K562 (cell line): ENCODE measurements around the gene RBPMS2. TPM values are rescaled to one million over a fixed set of nuclear protein-coding genes. Genes with fewer than 3 reads are reported as not detected.
A peak's percentile ranks its signal among the peaks of the same experiment; 100 is the strongest.

Experiments used
- ATF1 ChIP-seq, 2 experiments: fragments of 450-650 bp in 1 of 2; IDR thresholded peaks; 2 replicates each; pipeline ENCODE4 v1.6.1; 2016; ENCODE audit warnings: missing compliant biosample characterization in 1 of 2, missing genetic modification characterization in 1 of 2
- CEBPG ChIP-seq, 3 experiments: fragments of 200-800 bp in 1 of 3; sonication (Bioruptor generic) in 1 of 3; sonication (generic) in 1 of 3; formaldehyde crosslinking in 1 of 3; IDR thresholded peaks in 2 of 3; conservative IDR thresholded peaks in 1 of 3; 2 replicates each; pipeline versions ENCODE4 v1.6.1 to v1.8.0; 2016 to 2022; ENCODE audit warnings: missing compliant biosample characterization in 2 of 3, missing genetic modification characterization in 2 of 3, mild to moderate bottlenecking in 1 of 3, missing genetic modification reagents in 1 of 3
- CXXC5 ChIP-seq: fragments of 250-450 bp; sonication (Bioruptor Pico); IDR thresholded peaks from 2 replicates; pipeline ENCODE4 v1.8.0; 2022; ENCODE audit warnings: inconsistent platforms, mild to moderate bottlenecking, moderate library complexity
- GATAD2B ChIP-seq: fragments of 450-650 bp; IDR thresholded peaks from 2 replicates; pipeline ENCODE4 v1.6.1; 2017; ENCODE audit warnings: mild to moderate bottlenecking, borderline replicate concordance
- HDAC2 ChIP-seq: fragments of 450-650 bp; IDR thresholded peaks from 2 replicates; pipeline ENCODE4 v1.6.1; 2016; ENCODE audit warnings: mild to moderate bottlenecking
- HEY1 ChIP-seq: fragments of 250-450 bp; sonication (Bioruptor Pico); IDR thresholded peaks from 2 replicates; pipeline ENCODE4 v1.5.0; 2020; ENCODE audit warnings: mild to moderate bottlenecking, moderate library complexity, borderline replicate concordance
- HLTF ChIP-seq: fragments of 450-650 bp; IDR thresholded peaks from 2 replicates; pipeline ENCODE4 v1.6.1; 2016
- HMG20B ChIP-seq: fragments of 250-450 bp; sonication (Bioruptor Pico); IDR thresholded peaks from 2 replicates; pipeline ENCODE4 v1.5.0; 2021; ENCODE audit warnings: mild to moderate bottlenecking
- HSF4 ChIP-seq: fragments of 250-450 bp; sonication (Bioruptor Pico); IDR thresholded peaks from 2 replicates; pipeline ENCODE4 v2.1.2; 2022; ENCODE audit warnings: mild to moderate bottlenecking, moderate library complexity, borderline replicate concordance
- KLF13 ChIP-seq: fragments of 450-650 bp; IDR thresholded peaks from 2 replicates; pipeline ENCODE4 v1.6.1; 2016; ENCODE audit warnings: missing genetic modification characterization, low read depth, mild to moderate bottlenecking, missing compliant biosample characterization, moderate library complexity, borderline replicate concordance
- MLLT1 ChIP-seq, 2 experiments: fragments of 450-650 bp; IDR thresholded peaks; 2 replicates each; pipeline ENCODE4 v1.6.1; 2016
- MYBL2 ChIP-seq, 2 experiments: fragments of 450-650 bp in 1 of 2; sonication (generic) in 1 of 2; formaldehyde crosslinking in 1 of 2; IDR thresholded peaks; 2 replicates each; pipeline versions ENCODE4 v1.6.1 to v1.8.1; 2017 to 2022; ENCODE audit warnings: borderline replicate concordance in 1 of 2, inconsistent platforms in 1 of 2, low read depth in 1 of 2, mild to moderate bottlenecking in 1 of 2, missing genetic modification reagents in 1 of 2, moderate library complexity in 1 of 2
- RAD51 ChIP-seq: fragments of 450-650 bp; IDR thresholded peaks from 2 replicates; pipeline ENCODE4 v1.7.1; 2016; ENCODE audit warnings: low read depth, mild to moderate bottlenecking, borderline replicate concordance
- RBM39 ChIP-seq: fragments of 200-400 bp; formaldehyde crosslinking; optimal IDR thresholded peaks from 2 replicates; pipeline ENCODE3; 2018; ENCODE audit warnings: low read depth, low read length
- SFPQ ChIP-seq: fragments of 200-400 bp; formaldehyde crosslinking; IDR thresholded peaks from 2 replicates; pipeline ENCODE4 v1.6.1; 2017; ENCODE audit warnings: mild to moderate bottlenecking, low read depth, low read length, moderate library complexity
- SMAD4 ChIP-seq: fragments of 250-450 bp; sonication (Bioruptor Pico); conservative IDR thresholded peaks from 2 replicates; pipeline ENCODE4 v1.8.0; 2021; ENCODE audit warnings: inconsistent platforms, mild to moderate bottlenecking, moderate library complexity
- TAL1 ChIP-seq: fragments of 450-650 bp; IDR thresholded peaks from 2 replicates; pipeline ENCODE4 v1.6.1; 2016; ENCODE audit warnings: mild to moderate bottlenecking
- ZBTB17 ChIP-seq: fragments of 450-650 bp; formaldehyde crosslinking; IDR thresholded peaks from 2 replicates; pipeline ENCODE4 v1.4.0; 2020; ENCODE audit warnings: mild to moderate bottlenecking
- ZFP1 ChIP-seq: fragments of 450-650 bp; formaldehyde crosslinking; IDR thresholded peaks from 2 replicates; pipeline ENCODE4 v1.4.0; 2020; ENCODE audit warnings: mild to moderate bottlenecking, mixed read lengths
- ZKSCAN8 ChIP-seq: fragments of 200-800 bp; sonication (Bioruptor generic); IDR thresholded peaks from 2 replicates; pipeline ENCODE4 v1.6.1; 2016; ENCODE audit warnings: missing genetic modification characterization, missing compliant biosample characterization
- ZNF347 ChIP-seq: fragments of 450-650 bp; formaldehyde crosslinking; IDR thresholded peaks from 2 replicates; pipeline ENCODE4 v1.4.0; 2020; ENCODE audit warnings: low read depth, mild to moderate bottlenecking, moderate library complexity
- ZNF354B ChIP-seq: fragments of 250-450 bp; sonication (Bioruptor Pico); IDR thresholded peaks from 2 replicates; pipeline ENCODE4 v1.4.0; 2020
- ZNF584 ChIP-seq: fragments of 200-800 bp; sonication (Bioruptor generic); IDR thresholded peaks from 2 replicates; pipeline ENCODE4 v1.6.1; 2016; ENCODE audit warnings: low read depth, mild to moderate bottlenecking, missing genetic modification characterization, missing compliant biosample characterization
- ZNF707 ChIP-seq: fragments of 250-450 bp; sonication (Bioruptor Pico); conservative IDR thresholded peaks from 2 replicates; pipeline ENCODE4 v1.8.0; 2022; ENCODE audit warnings: inconsistent platforms, mild to moderate bottlenecking, moderate library complexity
- polyA plus RNA-seq, 8 experiments: library from polyadenylated mRNA; depleted of rRNA in 4 of 8; stranded (reverse) in 5 of 8; unstranded in 3 of 8; fragments of >200 nt; fragmentation: Nextera tagmentation in 2 of 8; fragmentation: Illumina TruSeq in 1 of 8; extraction: Ambion mirVana in 2 of 8; extraction: Trizol in 1 of 8; gene quantifications; 2 replicates each; pipeline versions ENCODE4 v1.2.1 to v1.2.3, GENCODE V29; 2011 to 2014; ENCODE audit warnings: inconsistent platforms in 1 of 8, missing spikeins in 1 of 8
- total RNA-seq, 7 experiments: library from RNA; depleted of rRNA in 6 of 7; stranded (reverse); fragments of >200 nt in 6 of 7; fragmentation: Illumina TruSeq in 2 of 7; extraction: Trizol in 2 of 7; gene quantifications; 2 replicates each; pipeline versions ENCODE4 v1.2.1 to v1.2.3, GENCODE V29; 2011 to 2021; ENCODE audit warnings: low replicate concordance in 1 of 7
- TF ChIP-seq, protein P1 (sequence below): IDR thresholded peaks from 2 replicates; pipeline ENCODE4 v1.6.1; 2012; ENCODE audit warnings: low read depth, low read length, improper control_type of control experiment, borderline replicate concordance

The RBPMS2 gene
- total and polyA plus RNA-seq, 9 of the 15 experiments (the other 6 are each of a cell fraction or from before 2014, with no cell fraction given), result 0.11 to 2.6 (median 0.37) TPM; not detected in 1

DNA sequence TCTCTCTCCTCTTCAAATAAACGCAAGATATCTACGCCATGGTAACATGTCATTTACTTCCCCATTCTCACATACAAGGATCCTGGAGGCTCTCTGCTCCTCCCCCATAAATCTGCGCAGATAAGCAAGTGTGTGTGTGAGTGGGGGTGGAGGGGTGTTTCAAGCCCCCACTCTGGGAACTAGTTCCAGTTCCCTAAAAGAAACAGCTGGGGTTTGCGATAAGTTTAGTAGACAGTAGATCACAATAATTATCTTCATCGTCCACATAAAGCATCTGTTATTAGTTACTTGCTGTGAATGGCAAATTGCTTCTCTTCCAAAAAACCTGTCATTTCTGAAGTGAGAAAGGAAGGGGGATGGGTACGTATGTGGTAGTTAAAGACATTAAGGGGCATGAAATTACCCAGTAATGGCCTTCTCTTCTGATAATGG lies 79.8 kb downstream of the RBPMS2 start (continued):
- TF ChIP-seq CEBPG (CRISPR knock-in tag; IDR thresholded peaks at IDR 0.05), result no peak
- no peak for TF ChIP-seq CEBPG (tag; conservative IDR thresholded peaks at IDR 0.05 in 1 of 2, IDR thresholded peaks at IDR 0.05 in 1 of 2)
- TF ChIP-seq CXXC5, result peak; percentile 95
- no peak for TF ChIP-seq ZNF347 (CRISPR knock-in tag)
- no peak for TF ChIP-seq ZNF354B (CRISPR knock-in tag)
- TF ChIP-seq TAL1, result peak; percentile 98
- TF ChIP-seq MYBL2 (IDR thresholded peaks at IDR 0.05; ENCODE audit: low read depth), result no peak
- no peak for TF ChIP-seq MYBL2 (CRISPR knock-in tag; IDR thresholded peaks at IDR 0.05; ENCODE audit: borderline replicate concordance)
- peak; percentile 94 for TF ChIP-seq HEY1 (CRISPR knock-in tag)
- peak; percentile 81; the same call in 1 of the 2 replicates for TF ChIP-seq ZBTB17
- peak; percentile 96 for TF ChIP-seq SMAD4 (CRISPR knock-in tag)
- no peak for TF ChIP-seq ZFP1
- no peak for TF ChIP-seq HLTF
- no peak; the same call in 1 of the 2 replicates for TF ChIP-seq GATAD2B
- TF ChIP-seq HMG20B (CRISPR knock-in tag), result no peak
- no peak for TF ChIP-seq ATF1 (CRISPR knock-in tag; IDR thresholded peaks at IDR 0.05)
- TF ChIP-seq ATF1 (tag; IDR thresholded peaks at IDR 0.05), result peak; percentile 83
- no peak for TF ChIP-seq ZKSCAN8
- TF ChIP-seq, protein P1, sequence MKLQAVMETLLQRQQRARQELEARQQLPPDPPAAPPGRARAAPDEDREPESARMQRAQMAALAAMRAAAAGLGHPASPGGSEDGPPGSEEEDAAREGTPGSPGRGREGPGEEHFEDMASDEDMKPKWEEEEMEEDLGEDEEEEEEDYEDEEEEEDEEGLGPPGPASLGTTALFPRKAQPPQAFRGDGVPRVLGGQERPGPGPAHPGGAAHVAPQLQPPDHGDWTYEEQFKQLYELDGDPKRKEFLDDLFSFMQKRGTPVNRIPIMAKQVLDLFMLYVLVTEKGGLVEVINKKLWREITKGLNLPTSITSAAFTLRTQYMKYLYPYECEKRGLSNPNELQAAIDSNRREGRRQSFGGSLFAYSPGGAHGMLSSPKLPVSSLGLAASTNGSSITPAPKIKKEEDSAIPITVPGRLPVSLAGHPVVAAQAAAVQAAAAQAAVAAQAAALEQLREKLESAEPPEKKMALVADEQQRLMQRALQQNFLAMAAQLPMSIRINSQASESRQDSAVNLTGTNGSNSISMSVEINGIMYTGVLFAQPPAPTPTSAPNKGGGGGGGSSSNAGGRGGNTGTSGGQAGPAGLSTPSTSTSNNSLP, result peak; percentile 82
- no peak for TF ChIP-seq ZNF707 (CRISPR knock-in tag)
- TF ChIP-seq RAD51, result 0 out of 2 replicates have a peak, but pooled peaks have one; percentile 33
- TF ChIP-seq HDAC2, result peak; percentile 99
- no peak for TF ChIP-seq SFPQ
- no peak for TF ChIP-seq KLF13 (tag)
- peak; percentile 81 for TF ChIP-seq ZNF584
- TF ChIP-seq MLLT1 (IDR thresholded peaks at IDR 0.05), result no peak
- no peak for TF ChIP-seq RBM39
- TF ChIP-seq HSF4 (CRISPR knock-in tag), result no peak
